ENCODE measurements around the gene PRKAG2.
"Not testable (repeated sequence)": the region's sequence is repeated elsewhere in the genome, so short reads cannot be mapped to it uniquely, and the experiment has no call there.

PRKAG2 gene

DNA sequence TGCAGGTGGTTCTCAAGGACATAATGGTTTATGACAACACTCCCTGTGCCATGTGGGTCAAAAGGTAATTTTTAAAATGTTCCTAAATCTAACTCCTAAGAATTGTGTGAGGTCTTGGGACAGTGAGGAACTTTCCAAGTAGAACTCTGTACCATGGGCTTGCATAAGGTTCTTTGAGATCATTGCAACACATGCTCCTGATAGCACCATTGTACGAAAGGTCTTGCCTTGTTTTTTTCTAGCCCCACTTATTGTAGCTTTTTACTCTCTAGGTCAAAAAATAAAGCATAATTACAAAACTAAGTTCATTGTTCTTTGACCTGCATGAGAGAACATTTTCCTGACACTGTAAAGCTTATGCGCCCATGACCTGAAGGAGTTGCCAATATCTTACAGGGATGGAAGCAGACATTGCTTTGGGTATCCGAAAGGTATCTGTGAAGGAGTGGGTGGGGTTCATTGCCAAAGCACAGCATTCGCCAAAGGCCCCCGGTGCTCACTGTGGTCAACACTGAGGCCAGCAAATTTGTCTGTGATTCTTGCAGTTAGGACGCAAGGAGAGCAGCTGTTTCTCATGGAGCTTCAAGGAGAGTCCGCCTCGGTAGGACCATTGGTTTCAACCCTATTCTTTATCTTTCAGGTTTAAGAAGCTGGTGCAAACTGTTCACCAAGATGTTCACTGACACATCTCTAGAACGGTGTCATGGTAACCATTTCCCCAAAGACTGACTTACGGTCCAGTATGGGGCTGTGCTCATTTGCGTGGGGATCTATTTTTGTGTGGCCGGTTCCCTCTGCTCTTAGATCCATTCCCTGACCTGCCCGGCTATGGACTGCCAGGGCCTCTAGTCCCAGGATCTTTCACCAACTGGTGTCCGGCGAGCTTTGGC, 7.6 kb upstream of the PRKAG2 start:
- DNase-seq (ENCODE audit: low spot score), result no peak

DNA sequence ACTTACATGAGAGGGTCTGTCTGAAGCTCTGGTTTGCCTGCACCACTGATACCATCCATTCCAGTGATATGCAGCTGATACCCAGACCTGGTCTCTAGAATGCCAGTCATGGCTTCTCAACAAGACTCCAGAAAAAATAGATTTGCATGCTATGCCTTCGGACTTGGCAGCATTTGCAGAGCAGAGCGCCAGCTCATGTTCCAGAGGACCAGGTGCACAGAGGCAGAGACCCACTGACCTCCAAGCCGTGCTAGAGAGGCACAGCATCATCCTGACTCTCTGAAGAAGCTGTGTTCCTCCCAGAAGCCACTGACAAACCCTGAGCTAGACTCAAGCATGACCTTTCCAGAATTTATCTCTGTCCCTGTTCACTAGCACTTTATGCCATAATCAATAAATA, 6.9 kb upstream of the PRKAG2 start:
- no peak for DNase-seq (ENCODE audit: low spot score)

DNA sequence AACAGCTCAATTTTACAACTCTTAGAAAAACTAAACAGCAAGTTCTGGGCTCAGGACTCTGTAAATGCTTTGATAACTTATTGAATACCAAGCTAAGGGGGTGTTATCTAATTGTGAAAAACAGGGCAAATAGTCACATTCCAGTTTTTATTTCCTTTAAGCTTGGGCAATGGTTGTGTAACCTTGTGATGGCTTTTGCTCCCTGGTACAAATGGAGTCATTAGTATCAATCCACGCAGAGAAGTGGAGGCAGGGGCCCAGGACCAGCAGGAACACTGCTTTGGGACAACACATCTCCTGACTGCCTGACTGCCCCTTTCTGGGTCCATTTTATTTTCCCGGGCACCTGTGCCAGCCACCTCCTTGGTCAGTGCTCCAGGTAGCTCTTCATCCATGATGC, 5.8 kb upstream of the PRKAG2 start:
- no peak for DNase-seq (ENCODE audit: low spot score)

DNA sequence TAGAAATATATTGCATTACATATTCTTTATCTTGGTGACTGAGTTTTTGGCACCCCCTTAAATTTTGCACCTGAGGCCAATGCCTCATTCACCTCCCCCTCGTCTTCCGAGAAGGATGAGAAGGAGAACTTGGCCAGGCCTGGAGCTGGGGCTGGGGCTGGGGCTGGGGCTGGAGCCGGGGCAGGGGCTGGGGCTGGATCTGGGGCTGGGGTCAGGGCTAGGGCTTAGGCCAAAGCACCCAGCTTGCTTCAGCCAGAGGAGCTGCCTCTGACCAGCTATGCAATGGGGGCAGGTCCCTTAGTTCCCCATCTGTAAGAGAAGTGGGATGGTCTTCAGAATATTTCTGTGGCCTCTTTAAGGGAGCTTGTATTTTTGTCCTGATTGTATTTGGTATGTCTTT, 3.8 kb upstream of the PRKAG2 start:
- DNase-seq (ENCODE audit: low spot score), result no peak

DNA sequence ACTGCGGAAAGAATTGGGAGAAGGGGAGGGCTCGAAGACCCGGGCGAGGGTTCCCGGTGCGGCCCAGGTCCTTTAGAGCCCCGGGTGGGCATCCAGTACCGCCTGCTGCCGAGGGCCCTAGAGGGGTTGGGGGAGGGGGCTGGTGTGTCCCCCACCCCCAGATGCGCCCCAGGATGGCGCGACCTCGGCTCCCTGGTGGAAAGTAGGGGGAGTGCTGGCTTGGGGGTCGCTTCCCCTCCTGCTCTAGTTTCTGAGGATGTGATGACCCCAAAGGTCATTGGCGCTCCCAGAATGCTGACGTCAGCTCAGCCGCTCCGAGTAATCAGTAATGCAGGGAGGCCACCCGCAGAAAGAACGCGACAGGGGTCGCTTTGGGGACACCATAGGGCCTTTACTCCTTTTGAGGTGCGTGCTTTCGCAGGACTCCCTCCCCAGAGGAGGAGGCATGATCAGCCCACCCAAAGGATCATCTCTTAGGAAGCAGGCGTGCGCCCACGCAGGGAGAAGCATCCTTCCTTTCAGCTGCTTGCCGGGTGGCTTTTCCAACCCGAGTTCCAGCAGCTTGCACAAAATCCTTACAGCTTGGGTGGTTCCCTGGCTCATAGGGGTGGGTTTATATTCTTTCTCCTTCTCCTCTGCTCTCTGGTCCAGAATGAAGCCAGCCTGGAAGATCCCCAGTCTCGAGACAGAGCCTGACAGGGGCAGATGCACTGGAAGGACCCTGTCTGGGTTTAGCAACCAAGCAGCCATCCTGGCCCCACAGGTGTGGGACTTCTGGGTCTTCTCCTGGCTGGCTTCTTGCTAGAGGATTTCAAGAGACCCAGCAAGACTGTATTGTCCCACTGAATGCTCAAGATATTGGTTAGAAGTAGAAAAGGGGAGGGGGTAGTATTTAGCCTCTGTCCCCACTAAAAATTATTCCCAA, 1.3 kb upstream of the PRKAG2 start:
- DNase-seq (ENCODE audit: low spot score), result no peak

DNA sequence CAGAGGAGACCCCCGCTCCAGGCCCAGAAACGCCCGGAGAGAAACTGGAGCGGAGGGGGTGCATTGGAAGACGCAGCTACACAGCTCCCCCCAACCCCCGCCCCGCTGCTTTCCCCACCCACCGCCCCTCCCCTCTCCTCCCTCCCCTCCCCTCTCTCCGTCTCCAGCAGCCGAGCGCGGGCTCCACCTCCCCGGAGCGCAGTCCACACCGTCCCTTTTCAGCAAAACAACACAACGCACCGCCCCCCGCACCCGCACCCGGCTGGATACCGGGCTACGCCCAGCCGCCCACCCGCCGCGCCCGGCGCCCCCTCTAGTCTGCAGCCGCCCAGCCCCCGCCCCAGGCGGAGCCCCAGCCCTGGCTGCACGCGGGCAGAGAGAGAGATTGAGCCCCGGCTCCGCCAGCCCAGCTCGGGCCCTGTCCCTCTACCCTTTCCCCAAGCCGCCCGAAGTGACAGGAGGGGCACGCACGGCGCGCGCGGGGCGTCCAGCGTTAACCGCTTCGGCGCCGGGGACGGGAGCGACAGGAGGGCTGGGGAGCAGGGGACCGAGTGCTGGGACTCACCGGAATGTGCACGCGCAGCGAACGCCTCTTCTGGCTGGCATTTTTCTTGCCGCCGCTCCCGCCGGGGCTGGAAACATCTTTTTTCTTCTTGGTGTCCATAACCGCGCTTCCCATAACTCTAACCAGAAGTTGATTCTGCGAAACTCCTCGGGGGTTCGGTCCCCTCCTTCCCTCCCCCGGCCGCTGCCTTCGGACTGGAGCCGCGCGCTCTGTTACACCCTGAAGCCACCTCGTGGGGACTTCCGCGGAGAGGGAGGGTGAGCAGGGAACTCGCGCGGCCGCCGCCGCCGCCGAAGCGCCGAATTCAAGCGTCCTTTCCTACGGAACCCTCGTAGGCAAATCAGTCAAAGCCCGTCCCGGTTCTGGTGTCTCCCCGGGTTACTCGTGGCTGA, 695 bp downstream of the PRKAG2 start:
- DNase-seq (ENCODE audit: low spot score), result peak; percentile 37

DNA sequence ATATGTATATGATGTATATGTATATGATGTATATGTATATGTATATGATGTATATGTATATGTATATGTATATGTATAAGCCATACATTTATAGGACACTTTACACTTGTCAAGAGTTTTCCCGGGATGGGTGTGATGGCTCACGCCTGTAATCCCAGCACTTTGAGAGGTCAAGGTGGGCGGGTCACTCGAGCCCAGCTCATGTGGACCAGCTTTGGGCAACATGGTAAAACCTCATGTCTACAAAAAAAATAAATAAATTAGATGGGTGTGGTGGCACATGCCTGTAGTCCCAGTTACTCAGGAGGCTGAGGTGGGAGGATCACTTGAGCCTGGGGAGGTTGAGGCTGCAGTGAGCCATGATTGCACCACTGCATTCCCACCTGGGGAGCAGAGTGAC, 2.4 kb downstream of the PRKAG2 start:
- not testable (repeated sequence) for DNase-seq (ENCODE audit: low spot score)

DNA sequence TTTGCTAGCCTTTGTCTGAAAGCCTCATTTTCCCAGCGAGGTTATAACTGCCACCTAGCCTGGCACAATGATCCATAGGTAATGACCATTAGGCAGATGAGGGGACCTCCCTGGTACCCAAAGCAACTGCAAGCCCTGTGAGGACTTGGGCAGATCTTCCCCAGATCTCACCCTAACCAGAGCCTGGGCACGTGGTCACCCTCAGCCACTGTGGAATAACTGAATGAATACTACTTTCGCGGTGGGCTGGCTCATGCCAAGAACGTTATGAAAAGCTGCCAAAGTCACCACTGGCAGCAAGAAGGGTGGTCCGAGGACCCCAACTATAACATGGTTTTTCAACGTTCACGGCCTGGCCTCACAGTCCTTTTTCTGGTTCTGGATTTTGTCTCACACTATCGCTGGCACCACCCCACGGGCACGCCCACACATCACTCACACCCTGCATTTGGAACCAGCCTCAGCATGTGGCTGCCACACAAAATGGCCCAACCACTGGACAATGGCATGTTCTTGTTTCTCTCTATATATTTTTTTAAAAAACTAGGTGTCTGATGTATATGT, 3.4 kb downstream of the PRKAG2 start:
- DNase-seq (ENCODE audit: low spot score), result no peak

DNA sequence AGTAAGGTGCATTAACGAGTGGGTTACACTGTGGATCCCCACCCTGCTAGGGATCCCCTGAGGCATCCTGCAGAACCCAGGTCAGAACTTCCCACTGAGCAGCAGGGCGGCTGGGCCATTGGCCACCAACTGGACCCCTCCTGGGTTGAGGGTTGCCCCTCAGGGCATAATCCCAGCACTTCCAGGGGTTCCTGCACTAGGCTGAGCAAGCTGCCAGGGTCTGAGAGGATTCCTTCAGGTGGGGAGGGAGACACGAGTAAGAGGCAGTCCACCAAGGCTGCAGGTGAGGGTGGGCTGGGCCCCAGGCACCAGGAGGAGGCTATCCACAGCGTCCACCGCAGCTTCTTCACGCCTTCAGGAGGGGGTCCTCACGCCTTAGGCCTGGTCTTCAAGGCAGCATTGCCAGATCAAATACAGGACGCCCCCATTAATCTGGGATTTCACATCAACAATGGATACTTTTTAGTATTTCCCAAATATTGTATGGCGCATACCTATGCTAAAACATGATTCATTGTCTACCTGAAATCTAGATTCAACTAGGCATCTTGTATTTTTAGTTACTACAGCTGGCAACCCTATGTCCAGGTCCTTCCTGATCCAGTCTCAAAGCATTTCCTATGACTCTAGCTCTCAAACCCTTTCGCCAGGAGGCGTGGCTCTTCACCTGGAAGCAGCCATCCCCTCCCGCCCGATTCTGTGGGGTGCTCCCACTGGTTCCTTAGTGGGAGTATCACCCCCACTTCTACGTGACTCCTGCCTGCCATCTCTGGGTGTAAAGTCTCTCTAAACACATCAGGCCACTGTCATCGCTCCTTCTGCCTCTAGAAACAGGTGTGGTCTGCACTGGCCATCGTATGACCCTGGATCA, 4.1 kb downstream of the PRKAG2 start:
- DNase-seq (ENCODE audit: low spot score), result no peak

DNA sequence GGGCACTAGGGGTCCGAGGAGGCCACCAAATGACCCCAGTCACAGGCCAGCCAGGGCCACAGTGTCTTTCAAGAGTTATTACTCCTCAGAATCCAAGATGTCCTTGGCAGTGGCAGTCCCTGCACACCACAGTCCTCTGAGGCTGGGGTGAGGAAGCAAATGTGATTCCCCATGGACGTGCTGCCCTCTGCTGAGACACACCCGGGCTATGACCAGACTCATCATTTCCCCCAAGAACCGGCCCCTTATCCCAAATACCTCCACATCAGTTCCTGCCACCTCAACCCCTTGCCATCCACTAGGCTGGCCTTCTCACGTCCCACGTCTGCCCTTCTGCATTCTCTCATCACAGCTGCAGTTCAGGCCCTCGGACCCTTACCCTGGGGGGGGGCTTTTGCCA, 5.0 kb downstream of the PRKAG2 start:
- DNase-seq (ENCODE audit: low spot score), result no peak

DNA sequence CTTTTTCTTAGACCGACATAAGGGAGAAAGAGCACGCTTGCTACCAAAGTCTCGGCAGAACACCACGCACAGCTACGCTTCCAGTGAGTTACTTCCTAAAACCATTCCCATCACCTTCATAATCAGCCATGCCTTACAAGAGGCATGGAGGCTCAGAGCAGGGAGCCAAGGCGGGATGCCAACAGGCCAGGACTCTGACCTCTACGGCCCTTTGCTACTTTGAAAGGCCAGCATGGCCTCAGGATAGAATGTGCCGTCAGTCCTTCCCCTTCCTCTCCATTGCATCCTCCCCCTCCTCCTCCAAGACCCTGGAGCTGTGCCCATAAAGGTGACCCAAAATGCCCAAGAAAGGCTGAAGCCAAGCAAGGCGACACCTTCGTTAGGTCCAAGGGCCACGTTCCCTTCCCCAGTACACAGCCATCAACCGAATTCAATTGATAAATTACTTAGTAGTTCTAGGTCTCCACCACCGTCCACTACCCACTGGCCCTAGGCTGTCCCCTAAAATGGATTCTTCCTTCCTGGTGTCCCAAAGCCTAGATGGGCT, 5.7 kb downstream of the PRKAG2 start:
- DNase-seq (ENCODE audit: low spot score), result no peak

DNA sequence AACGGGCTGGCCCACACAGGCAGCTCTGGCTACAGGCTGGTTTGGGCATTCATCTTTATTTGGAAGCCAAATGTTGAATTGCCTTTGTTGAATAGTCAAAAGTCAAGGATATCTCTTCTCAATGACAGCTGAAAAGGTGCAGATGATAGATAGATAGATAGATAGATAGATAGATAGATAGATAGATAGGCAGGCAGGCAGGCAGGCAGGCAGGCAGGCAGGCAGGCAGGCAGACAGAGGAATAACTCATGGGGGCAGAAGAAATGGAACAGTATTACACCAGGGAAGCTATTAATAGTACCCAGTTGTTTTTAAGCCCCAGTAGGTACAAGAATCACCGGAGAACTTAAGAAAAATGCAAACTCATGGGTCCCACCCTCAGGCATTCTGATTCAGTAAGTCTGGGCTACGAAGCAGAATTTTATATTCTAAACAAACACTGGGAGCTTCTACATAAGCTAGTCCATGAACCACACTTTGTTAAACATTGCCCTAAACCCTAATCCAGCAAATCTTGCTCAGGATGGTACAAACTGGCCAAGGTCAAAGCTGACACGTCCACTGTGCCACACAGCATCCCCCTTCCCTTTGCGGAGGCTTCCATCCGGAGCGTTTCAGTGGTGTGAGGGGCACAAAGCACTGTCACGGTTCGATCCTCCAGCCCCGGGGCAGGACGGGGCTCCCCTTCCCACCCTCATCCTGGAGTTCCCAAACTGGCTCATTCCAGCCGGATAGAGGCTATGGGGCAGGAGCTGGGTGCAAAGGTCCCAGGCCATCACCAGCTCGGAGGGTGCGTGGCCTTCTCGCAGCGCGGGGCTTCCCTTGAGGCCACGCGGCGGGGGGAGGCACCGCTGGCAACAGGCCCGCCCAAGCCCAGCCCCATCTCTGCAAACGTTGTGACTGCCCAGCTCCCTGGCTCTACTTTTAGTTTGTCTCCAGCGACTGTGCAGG, 6.7 kb downstream of the PRKAG2 start:
- DNase-seq (ENCODE audit: low spot score), result no peak

DNA sequence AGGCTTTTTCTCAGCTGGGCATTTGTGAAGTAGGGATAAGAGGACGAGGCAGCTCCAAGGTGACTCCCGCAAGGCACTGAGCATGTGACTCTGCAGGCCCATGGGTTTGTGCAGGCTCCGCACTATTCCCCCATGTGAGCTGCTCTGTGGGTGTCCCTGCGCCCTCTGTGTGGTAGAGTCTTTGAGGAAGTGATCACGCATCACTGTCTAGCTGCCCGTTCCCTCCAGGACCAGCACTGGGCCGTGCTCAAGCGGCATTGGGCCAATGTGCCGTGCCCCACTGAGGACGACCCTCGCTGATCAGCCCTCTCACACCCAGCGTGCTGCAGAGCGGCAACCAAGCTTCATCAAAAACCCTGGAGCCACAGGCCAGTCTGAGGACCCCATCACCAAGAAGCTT, 7.5 kb downstream of the PRKAG2 start:
- no peak for DNase-seq (ENCODE audit: low spot score)

DNA sequence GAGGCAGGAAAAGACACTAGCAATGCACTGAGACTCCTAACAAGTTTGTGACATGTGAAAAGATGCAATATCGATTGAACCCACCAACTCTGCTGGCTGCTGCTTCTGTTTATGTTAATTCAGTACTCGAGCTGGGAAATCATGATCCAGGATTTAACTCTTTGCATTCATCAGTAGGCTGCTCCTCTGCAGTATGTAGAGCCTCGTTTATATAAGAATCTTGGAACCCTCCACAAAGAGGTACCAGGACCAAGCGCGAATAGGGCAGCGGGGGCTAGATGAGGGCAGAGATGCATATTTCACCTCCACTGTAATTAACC, 7.8 kb downstream of the PRKAG2 start:
- DNase-seq (ENCODE audit: low spot score), result no peak

DNA sequence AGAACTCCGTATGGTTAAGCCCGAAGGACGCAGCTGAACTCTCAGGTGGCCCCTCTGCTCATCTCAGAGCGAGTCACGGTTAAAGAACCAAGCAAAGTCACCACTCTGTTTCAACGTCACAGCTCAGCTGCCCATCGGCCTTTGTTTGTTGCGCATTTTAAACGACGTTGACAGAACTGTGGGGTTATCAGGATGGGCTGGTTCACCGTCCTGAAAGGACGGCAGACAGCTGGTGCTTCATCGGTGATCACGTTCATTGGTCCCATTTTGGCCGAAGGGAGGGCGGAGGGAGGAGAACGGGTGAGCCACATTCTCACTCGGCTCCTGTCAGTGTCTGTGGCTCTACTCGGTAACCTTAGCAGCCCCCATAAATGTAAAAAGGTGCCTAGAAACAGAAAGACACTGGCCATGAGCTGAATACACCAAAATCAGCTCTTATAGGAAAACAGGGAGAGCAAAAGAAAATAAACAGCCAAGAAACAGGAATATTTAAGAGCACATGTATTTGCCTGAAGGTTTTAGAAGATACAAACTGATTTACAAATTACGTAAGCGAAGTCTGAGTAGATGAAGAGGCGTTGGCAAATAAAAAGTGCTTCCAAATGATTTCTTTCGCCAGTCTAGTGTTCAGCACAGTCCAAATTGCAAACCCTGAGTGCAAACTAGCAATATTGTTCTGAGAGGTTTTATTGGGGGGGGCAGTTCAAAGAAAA, 8.4 kb downstream of the PRKAG2 start:
- no peak for DNase-seq (ENCODE audit: low spot score)

DNA sequence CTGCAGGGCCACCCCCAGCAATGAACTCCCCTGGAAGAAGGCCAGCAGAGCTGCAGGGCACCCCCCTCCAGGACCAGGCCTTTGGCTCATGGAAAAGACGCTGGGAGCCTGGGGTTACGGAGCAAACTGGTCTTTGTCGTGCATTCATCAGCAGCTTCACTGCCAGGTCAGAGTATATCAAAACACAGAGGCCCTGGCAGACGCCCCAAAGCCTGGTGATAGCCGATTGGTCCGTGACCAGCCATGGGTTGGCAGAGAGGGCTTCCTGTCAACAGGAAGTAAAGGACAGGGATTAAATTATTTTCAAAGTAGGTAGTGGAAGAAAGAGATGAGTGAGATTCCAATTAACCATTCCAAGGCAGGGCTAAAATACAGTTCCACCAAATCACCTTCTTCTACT, 9.0 kb downstream of the PRKAG2 start:
- no peak for DNase-seq (ENCODE audit: low spot score)

DNA sequence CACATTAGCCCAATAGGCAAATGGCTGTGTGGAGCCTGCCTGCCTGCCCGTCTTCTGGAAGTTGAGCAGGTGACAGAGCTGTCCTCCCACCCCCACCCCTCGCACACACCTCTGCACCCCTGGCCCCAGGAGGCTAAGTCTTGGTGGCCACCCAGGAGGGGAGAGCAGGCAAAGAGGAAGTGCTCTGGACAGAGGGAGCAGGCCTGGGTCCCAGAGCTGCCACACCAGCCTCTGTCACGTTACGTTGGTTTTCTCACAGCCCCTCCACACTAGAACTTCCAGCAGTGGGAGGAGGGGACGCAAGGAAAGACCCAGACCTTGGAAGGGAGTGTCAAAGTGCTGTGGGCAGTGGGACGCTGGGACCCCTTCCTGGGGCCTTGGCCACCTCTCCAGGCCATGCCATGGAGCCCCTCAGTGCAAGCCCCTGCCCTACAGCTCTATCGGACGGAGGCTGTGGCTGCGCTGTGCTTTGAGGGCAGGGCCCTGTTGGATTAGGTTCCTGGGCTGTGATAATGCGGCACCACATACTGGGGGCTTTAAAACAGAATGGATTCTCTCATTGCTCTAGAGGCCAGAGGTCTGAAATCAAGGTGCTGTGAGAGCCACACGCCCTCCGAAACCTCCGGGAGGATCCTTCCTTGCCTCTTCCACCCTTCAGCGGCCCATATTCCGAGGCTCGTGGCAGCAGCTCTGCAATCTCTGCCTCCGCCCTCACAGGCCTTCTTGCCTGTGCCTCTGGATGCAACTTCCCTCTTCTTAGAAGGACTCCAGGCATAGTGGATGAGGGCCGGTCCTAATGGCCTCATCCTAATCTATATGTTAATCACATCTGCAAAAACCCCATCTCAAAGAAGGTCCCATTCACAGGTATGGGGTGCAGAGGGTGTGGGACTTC, 9.9 kb downstream of the PRKAG2 start:
- no peak for DNase-seq (ENCODE audit: low spot score)

DNA sequence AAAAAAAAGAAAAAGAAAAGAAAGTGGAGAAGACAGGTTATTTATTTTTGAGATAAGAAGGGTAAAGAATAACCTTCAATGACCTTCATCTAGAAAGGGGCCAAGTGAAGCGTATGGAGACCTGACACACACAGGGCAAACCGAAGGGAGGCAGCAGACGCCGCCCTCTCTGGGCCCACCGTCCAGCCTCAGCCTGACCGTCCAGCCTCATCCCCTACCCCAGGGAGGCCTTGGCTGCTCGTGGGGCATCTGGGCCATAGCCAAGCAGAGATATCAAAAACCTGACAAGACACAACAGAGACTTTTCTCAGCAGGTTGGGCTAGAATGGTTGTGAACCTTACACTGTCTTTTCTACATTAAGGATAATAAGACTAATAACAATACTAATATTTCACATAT, 10.9 kb downstream of the PRKAG2 start:
- no peak for DNase-seq (ENCODE audit: low spot score)
